ENCODE results near the gene ADD1. TPM values are rescaled to one million over a fixed set of nuclear protein-coding genes. Genes with fewer than 3 reads are reported as not detected.
"Not testable (repeated sequence)": the region's sequence is repeated elsewhere in the genome, so short reads cannot be mapped to it uniquely, and the experiment has no call there.

The ADD1 gene
- total and polyA plus RNA-seq, 2 experiments from 2014 or later = 175 to 219 TPM

- H3K36me3 ChIP-seq (ENCODE audit: low read depth) = peaks cover 32% of the 10 kb centered on the region
- no peaks in the 10 kb centered on the region for H3K9me3 ChIP-seq (ENCODE audit: low read depth)
- DNase-seq = peak; percentile 53
- H3F3A ChIP-seq (ENCODE audit: insufficient read depth) = peaks cover 37% of the 10 kb centered on the region
- H3K27ac ChIP-seq = peak overlapping the region; percentile 56
- H3K9ac ChIP-seq = 0 out of 2 replicates have a peak overlapping the region, but pooled peaks have one; percentile 15
- no peaks in the 10 kb centered on the region for H3K9me2 ChIP-seq (ENCODE audit: insufficient read depth)
- WGBS, 2 experiments (ENCODE audit: low coverage in 1 of 2, low lambda C conversion rate in 2 of 2, missing lambda C conversion rate in 2 of 2) = 54 to 56% methylated on average over 9 of the region's 9 CpGs
- no peak overlapping the region for H2AFZ ChIP-seq
- peaks cover 22% of the 10 kb centered on the region for H3K4me1 ChIP-seq (ENCODE audit: insufficient read depth)
- no peak overlapping the region; the same call in 1 of the 2 replicates for H3K4me3 ChIP-seq
- peaks cover 81% of the 10 kb centered on the region for H3K79me2 ChIP-seq (ENCODE audit: insufficient read depth)
- H4K20me1 ChIP-seq (ENCODE audit: insufficient read depth) = peaks cover 4% of the 10 kb centered on the region; the same call in 1 of the 2 replicates
- TF ChIP-seq EZH2phosphoT487 (IDR thresholded peaks at IDR 0.05; ENCODE audit: insufficient read depth, low read depth) = no peak
- no peak for TF ChIP-seq EZH2 (IDR thresholded peaks at IDR 0.05; ENCODE audit: insufficient read depth, poor library complexity, severe bottlenecking)
- in situ Hi-C loops (cut with MboI) = no loop called here
- no peaks in the 10 kb centered on the region for H3K27me3 ChIP-seq (replicated peaks; ENCODE audit: insufficient read depth)
- H3K4me2 ChIP-seq (ENCODE audit: unreplicated experiment) = peak overlapping the region; percentile 19
Observed at GRCh38 chr4:2958446-2958845, 114.8 kb downstream of the ADD1 start.

- peaks cover 88% of the 10 kb centered on the region for H3K79me2 ChIP-seq (ENCODE audit: insufficient read depth)
- H3K27me3 ChIP-seq (replicated peaks; ENCODE audit: insufficient read depth); in situ Hi-C loops (cut with MboI): not testable (repeated sequence)
Observed at GRCh38 chr4:2960450-2960849, 116.8 kb downstream of the ADD1 start.

GRCh38 chr4:2961421-2961810 lies 117.8 kb downstream of the ADD1 start:
- no peak overlapping the region for H2AFZ ChIP-seq
- peak overlapping the region; percentile 95 for H3K9ac ChIP-seq
- DNase-seq = peak; percentile 27
- H3F3A ChIP-seq (ENCODE audit: insufficient read depth) = peaks cover 27% of the 10 kb centered on the region; the same call in 1 of the 2 replicates
- H3K36me3 ChIP-seq (ENCODE audit: low read depth) = peaks cover 12% of the 10 kb centered on the region
- no peaks in the 10 kb centered on the region for H3K9me2 ChIP-seq (ENCODE audit: insufficient read depth)
- no peak overlapping the region for H3K27ac ChIP-seq
- TF ChIP-seq EZH2phosphoT487 (IDR thresholded peaks at IDR 0.05; ENCODE audit: insufficient read depth, low read depth) = no peak
- TF ChIP-seq EZH2 (IDR thresholded peaks at IDR 0.05; ENCODE audit: insufficient read depth, poor library complexity, severe bottlenecking) = no peak
- peak overlapping the region; percentile 99 for H3K4me3 ChIP-seq
- WGBS, 2 experiments (ENCODE audit: low coverage in 1 of 2, low lambda C conversion rate in 2 of 2, missing lambda C conversion rate in 2 of 2) = 69 to 79% methylated on average over 7 to 8 of the region's 8 CpGs
- no peaks in the 10 kb centered on the region for H3K27me3 ChIP-seq (replicated peaks; ENCODE audit: insufficient read depth)
- in situ Hi-C loops (cut with MboI) = no loop called here
- H3K9me3 ChIP-seq (ENCODE audit: low read depth) = no peaks in the 10 kb centered on the region
- H3K4me1 ChIP-seq (ENCODE audit: insufficient read depth) = peaks cover 27% of the 10 kb centered on the region
- peaks cover 80% of the 10 kb centered on the region for H3K79me2 ChIP-seq (ENCODE audit: insufficient read depth)
- H3K4me2 ChIP-seq (ENCODE audit: unreplicated experiment) = peak overlapping the region; percentile 96
- peaks cover 4% of the 10 kb centered on the region; the same call in 1 of the 2 replicates for H4K20me1 ChIP-seq (ENCODE audit: insufficient read depth)

More at GRCh38 chr4:2960450-2960849, 116.8 kb downstream of the ADD1 start:
- not testable (repeated sequence) for H3K4me3 ChIP-seq; DNase-seq; H3K9ac ChIP-seq; H2AFZ ChIP-seq; H3K9me3 ChIP-seq (ENCODE audit: low read depth); H3K27ac ChIP-seq; H3K4me2 ChIP-seq (ENCODE audit: unreplicated experiment); H4K20me1 ChIP-seq (ENCODE audit: insufficient read depth); H3K9me2 ChIP-seq (ENCODE audit: insufficient read depth)
- H3F3A ChIP-seq (ENCODE audit: insufficient read depth) = peaks cover 36% of the 10 kb centered on the region
- WGBS, 2 experiments (ENCODE audit: low coverage in 1 of 2, low lambda C conversion rate in 2 of 2, missing lambda C conversion rate in 2 of 2) = 91 to 92% methylated on average over 4 of the region's 4 CpGs
- peaks cover 27% of the 10 kb centered on the region for H3K4me1 ChIP-seq (ENCODE audit: insufficient read depth)
- H3K36me3 ChIP-seq (ENCODE audit: low read depth) = peaks cover 21% of the 10 kb centered on the region

GRCh38 chr4:2961811-2962441 lies 118.3 kb downstream of the ADD1 start:
- H3K4me1 ChIP-seq (ENCODE audit: insufficient read depth) = peaks cover 27% of the 10 kb centered on the region
- H3K4me2 ChIP-seq (ENCODE audit: unreplicated experiment) = peak overlapping the region; percentile 96
- H3K27me3 ChIP-seq (replicated peaks; ENCODE audit: insufficient read depth) = no peaks in the 10 kb centered on the region
- peaks cover 24% of the 10 kb centered on the region; the same call in 1 of the 2 replicates for H3F3A ChIP-seq (ENCODE audit: insufficient read depth)
- peaks cover 4% of the 10 kb centered on the region; the same call in 1 of the 2 replicates for H4K20me1 ChIP-seq (ENCODE audit: insufficient read depth)
- 46 to 51% methylated on average over 14 of the region's 14 CpGs for WGBS, 2 experiments (ENCODE audit: low coverage in 1 of 2, low lambda C conversion rate in 2 of 2, missing lambda C conversion rate in 2 of 2)
- H3K9me2 ChIP-seq (ENCODE audit: insufficient read depth) = no peaks in the 10 kb centered on the region
- H3K27ac ChIP-seq = peak overlapping the region; percentile 83; the same call in 1 of the 2 replicates
- H3K36me3 ChIP-seq (ENCODE audit: low read depth) = peaks cover 7% of the 10 kb centered on the region; the same call in 1 of the 2 replicates
- TF ChIP-seq EZH2 (IDR thresholded peaks at IDR 0.05; ENCODE audit: insufficient read depth, poor library complexity, severe bottlenecking) (no peak), EZH2phosphoT487 (IDR thresholded peaks at IDR 0.05; ENCODE audit: insufficient read depth, low read depth) (no peak)
- peaks cover 80% of the 10 kb centered on the region for H3K79me2 ChIP-seq (ENCODE audit: insufficient read depth)
- peak; percentile 43 for DNase-seq
- in situ Hi-C loops (cut with MboI) = no loop called here
- no peaks in the 10 kb centered on the region for H3K9me3 ChIP-seq (ENCODE audit: low read depth)
- H3K9ac ChIP-seq = peak overlapping the region; percentile 95
- H3K4me3 ChIP-seq = peak overlapping the region; percentile 99
- H2AFZ ChIP-seq = no peak overlapping the region

Measured in GM23248 (cell line).